Endothelial cell of umbilical vein (primary cell): ENCODE measurements around the gene RGS9. TPM values are rescaled to one million over a fixed set of nuclear protein-coding genes. Genes with fewer than 3 reads are reported as not detected.
A peak's percentile ranks its signal among the peaks of the same experiment; 100 is the strongest.

Experiments
- BruUV-seq: library from RNA; stranded (reverse); fragments of 400-500 nt; replicated peaks from 2 replicates; lab custom pipeline; 2021; lab: Mats Ljungman, UMichigan
- CTCF ChIA-PET: fragments of 300-600, 350-600 bp; sonication (Branson Sonifier 250); formaldehyde crosslinking; loops from one replicate; lab custom pipeline; 2021; ENCODE audit warnings: antibody characterized with exemption, inconsistent platforms; lab: Charles Lee
- POLR2A ChIA-PET: fragments of 300-600, 350-600 bp; sonication (Branson Sonifier 250); formaldehyde crosslinking; loops from one replicate; lab custom pipeline; 2021; ENCODE audit warnings: antibody characterized with exemption, inconsistent platforms; lab: Charles Lee
- DNase-seq: peaks from one replicate; pipeline ENCODE4 v3.0.0-alpha.2; 2011; ENCODE audit warnings: low read depth, low spot score
- FAIRE-seq: peaks from 2 replicates; lab custom pipeline; 2011; peaks lifted over from hg19 to GRCh38; lab: Jason Lieb, UNC
- H2AFZ ChIP-seq: 2 replicates; pipeline ENCODE4 v1.6.0; 2012; ENCODE audit warnings: low read depth, low read length, control low read depth, inconsistent platforms
- H3K27ac ChIP-seq: 2 replicates; pipeline ENCODE4 v1.5.1; 2011; ENCODE audit warnings: low read depth, mild to moderate bottlenecking, control low read depth, low read length, moderate library complexity; ENCODE audit not compliant: insufficient read depth
- H3K27me3 ChIP-seq, 2 experiments: 2 replicates each; pipeline versions ENCODE4 v1.6.0 to v1.6.1; 2011; ENCODE audit warnings: low read length in 2 of 2, mixed read lengths in 1 of 2; ENCODE audit not compliant: control insufficient read depth in 2 of 2, insufficient read depth in 2 of 2
- H3K36me3 ChIP-seq, 2 experiments: 2 replicates in 1 of 2; 3 replicates in 1 of 2; pipeline ENCODE4 v1.5.1; 2011; ENCODE audit warnings: low read length in 2 of 2, mild to moderate bottlenecking in 1 of 2, moderate library complexity in 1 of 2; ENCODE audit not compliant: control insufficient read depth in 2 of 2, insufficient read depth in 2 of 2; ENCODE audit errors: extremely low read depth in 1 of 2
- H3K4me1 ChIP-seq: 3 replicates; pipeline ENCODE4 v1.5.1; 2011; ENCODE audit warnings: mild to moderate bottlenecking, low read length; ENCODE audit not compliant: control insufficient read depth, insufficient read depth; ENCODE audit errors: extremely low read depth
- H3K4me2 ChIP-seq: 2 replicates; pipeline ENCODE4 v1.6.1; 2011; ENCODE audit warnings: low read length, control low read depth, mixed read lengths; ENCODE audit not compliant: insufficient read depth
- H3K4me3 ChIP-seq, 3 experiments: fragments of 200-600 bp in 1 of 3; sonication (generic), shearing (Covaris generic) in 1 of 3; replicated peaks in 1 of 3; 2 replicates each; pipeline ENCODE4 v1.5.1; 2011 to 2016; ENCODE audit warnings: control low read depth in 3 of 3, low read length in 3 of 3, mild to moderate bottlenecking in 2 of 3, inconsistent platforms in 1 of 3, low read depth in 1 of 3, moderate library complexity in 1 of 3; ENCODE audit not compliant: insufficient read depth in 1 of 3
- H3K79me2 ChIP-seq: 2 replicates; pipeline ENCODE4 v1.6.0; 2012; ENCODE audit warnings: low read length, inconsistent platforms; ENCODE audit not compliant: control insufficient read depth, insufficient read depth
- H3K9ac ChIP-seq: replicated peaks from 2 replicates; pipeline ENCODE3; 2011; ENCODE audit warnings: low read length, control low read depth; ENCODE audit not compliant: insufficient read depth; ENCODE audit errors: extremely low read depth
- H3K9me1 ChIP-seq: replicated peaks from 3 replicates; pipeline ENCODE4 v1.6.0; 2011; ENCODE audit warnings: mild to moderate bottlenecking, low read length; ENCODE audit not compliant: control insufficient read depth, insufficient read depth; ENCODE audit errors: extremely low read depth
- H3K9me3 ChIP-seq: replicated peaks from 2 replicates; pipeline ENCODE4 v1.5.1; 2012; ENCODE audit warnings: low read length, inconsistent platforms; ENCODE audit not compliant: control insufficient read depth, insufficient read depth
- H4K20me1 ChIP-seq: replicated peaks from 2 replicates; pipeline ENCODE3; 2011; ENCODE audit warnings: mild to moderate bottlenecking, low read length; ENCODE audit not compliant: control insufficient read depth, insufficient read depth; ENCODE audit errors: extremely low read depth
- CTCF ChIP-seq, 2 donors: IDR thresholded peaks; 1 replicate in 1 of 2; 2 replicates in 1 of 2; pipeline ENCODE4 v1.5.1; 2011; ENCODE audit warnings: low read length in 2 of 2, mild to moderate bottlenecking in 2 of 2, moderate library complexity in 2 of 2, control low read depth in 1 of 2, inconsistent platforms in 1 of 2, low read depth in 1 of 2; ENCODE audit not compliant: insufficient read depth in 1 of 2; ENCODE audit errors: extremely low read depth in 1 of 2
- FOS ChIP-seq: IDR thresholded peaks from 2 replicates; pipeline ENCODE4 v1.6.1; 2011; ENCODE audit warnings: mild to moderate bottlenecking, low read length, moderate library complexity, borderline replicate concordance; ENCODE audit not compliant: insufficient read depth
- POLR2A ChIP-seq: IDR thresholded peaks from 2 replicates; pipeline ENCODE4 v1.6.1; 2012; ENCODE audit warnings: low read depth, mild to moderate bottlenecking, control low read depth, low read length
- dilution Hi-C: fragments of 300-500 bp; cut with MboI; formaldehyde crosslinking; loops from one replicate; pipeline ENCODE4 v1.15.0; 2019; ENCODE audit warnings: low sequenced_read_pairs; ENCODE audit not compliant: extremely low pct_ligation_motif_present
- intact Hi-C: fragments of 100-400 bp; cut with micrococcal nuclease; formaldehyde crosslinking; loops from one replicate; pipeline ENCODE4 v1.10.0; 2022
- polyA plus RNA-seq, 4 experiments: library from polyadenylated mRNA; depleted of rRNA in 3 of 4; stranded (reverse) in 3 of 4; unstranded in 1 of 4; fragments of >200 nt; gene quantifications; 2 replicates each; pipeline versions ENCODE4 v1.2.1 to v1.2.3, GENCODE V29; 2011 to 2012; ENCODE audit warnings: missing spikeins in 1 of 4
- total RNA-seq: library from RNA; stranded (reverse); gene quantifications from 2 replicates; pipeline ENCODE4 v1.2.3, GENCODE V29; 2021

The RGS9 gene
- total and polyA plus RNA-seq, 2 donors (not counting 3 experiments of a cell fraction or from before 2014, with no cell fraction given), result 0.61 to 1.4 TPM

GRCh38 chr17:65261152-65261551 is 124.0 kb downstream of the RGS9 start:
- DNase-seq (no peak), FAIRE-seq (no peak)
- CTCF ChIA-PET, result interaction anchor here (1.4 to 1.5 kb wide), 2 partner anchors 29 to 904 kb away, joined by 4 to 8 read pairs; no protein-coding TSS in a partner anchor
- H3K9me3 ChIP-seq, result no peaks in the 10 kb centered on the region
- no peaks in the 10 kb centered on the region for H3K27me3 ChIP-seq
- no peak overlapping the region for H3K4me3 ChIP-seq
- no peaks in the 10 kb centered on the region for H4K20me1 ChIP-seq
- no peaks in the 10 kb centered on the region for H3K79me2 ChIP-seq
- POLR2A ChIA-PET, result no interaction called here
- no peak overlapping the region for H3K4me2 ChIP-seq
- H3K9ac ChIP-seq, result no peak overlapping the region
- no peak overlapping the region for H3K27ac ChIP-seq
- H3K9me1 ChIP-seq, result no peaks in the 10 kb centered on the region
- H3K4me1 ChIP-seq, result peaks cover 22% of the 10 kb centered on the region
- no peak overlapping the region for H2AFZ ChIP-seq
- BruUV-seq, result no TSS peak
- intact Hi-C loops, result no loop called here
- TF ChIP-seq FOS, result no peak
- TF ChIP-seq CTCF (IDR thresholded peaks at IDR 0.05; ENCODE audit: extremely low read depth in 1 of 2, insufficient read depth in 1 of 2, low read depth in 1 of 2, low read length in 2 of 2), result peak in 1 of 2 donors; percentile 3
- no peak for TF ChIP-seq POLR2A
- H3K36me3 ChIP-seq, result no peaks in the 10 kb centered on the region
- dilution Hi-C loops, result no loop called here
